A673 (cell line): ENCODE data around the gene RPH3AL. TPM values are rescaled to one million over a fixed set of nuclear protein-coding genes. Genes with fewer than 3 reads are reported as not detected.
"Not testable (repeated sequence)": the region's sequence is repeated elsewhere in the genome, so short reads cannot be mapped to it uniquely, and the experiment has no call there.

ENCODE experiments used
- BruUV-seq: library from RNA; stranded (reverse); fragments of 400-500 nt; replicated peaks from 2 replicates; lab custom pipeline; 2021; lab: Mats Ljungman, UMichigan
- CTCF ChIA-PET: fragments of 300-600 bp; sonication (Branson Sonifier 250); formaldehyde crosslinking; loops from one replicate; lab custom pipeline; 2022; ENCODE audit warnings: antibody characterized with exemption; lab: Charles Lee
- POLR2A ChIA-PET: fragments of 300-600 bp; sonication (Branson Sonifier 250); formaldehyde crosslinking; loops from one replicate; lab custom pipeline; 2022; ENCODE audit warnings: antibody characterized with exemption; ENCODE audit not compliant: low non-redundant PET; lab: Charles Lee
- DNase-seq: peaks from one replicate; pipeline ENCODE4 v3.0.0-alpha.2; 2015; ENCODE audit warnings: low spot score
- H3K27ac ChIP-seq: fragments of 200-600 bp; sonication (generic); 2 replicates; pipeline ENCODE4 v1.5.1; 2016; ENCODE audit warnings: mixed run types, low read depth, mild to moderate bottlenecking, mixed read lengths, antibody characterized with exemption, low read length; ENCODE audit not compliant: poor library complexity, severe bottlenecking
- H3K27me3 ChIP-seq: fragments of 200-600 bp; sonication (generic); replicated peaks from 2 replicates; pipeline ENCODE4 v1.6.1; 2017; ENCODE audit warnings: mixed run types, low read depth, mild to moderate bottlenecking, mixed read lengths, antibody characterized with exemption, low read length; ENCODE audit not compliant: insufficient read depth, poor library complexity
- H3K36me3 ChIP-seq: fragments of 200-600 bp; sonication (generic); 2 replicates; pipeline ENCODE4 v1.6.1; 2016; ENCODE audit warnings: mixed run types, mild to moderate bottlenecking, mixed read lengths, antibody characterized with exemption, low read length; ENCODE audit not compliant: insufficient read depth, poor library complexity, severe bottlenecking
- H3K4me1 ChIP-seq: fragments of 200-600 bp; sonication (generic); 2 replicates; pipeline ENCODE4 v1.6.1; 2017; ENCODE audit warnings: mixed run types, mild to moderate bottlenecking, mixed read lengths, antibody characterized with exemption, low read length; ENCODE audit not compliant: insufficient read depth, poor library complexity, severe bottlenecking
- H3K4me3 ChIP-seq: fragments of 200-600 bp; sonication (generic); 2 replicates; pipeline ENCODE4 v1.5.1; 2016; ENCODE audit warnings: low read depth, mixed run types, mild to moderate bottlenecking, mixed read lengths, low read length; ENCODE audit not compliant: poor library complexity, severe bottlenecking
- H3K9me3 ChIP-seq: fragments of 200-600 bp; sonication (generic); 2 replicates; pipeline ENCODE4 v1.6.1; 2016; ENCODE audit warnings: mixed run types, low read depth, mild to moderate bottlenecking, mixed read lengths, antibody characterized with exemption, low read length; ENCODE audit not compliant: poor library complexity, severe bottlenecking
- CTCF ChIP-seq: fragments of 300-800, 200-600 bp; sonication (generic); conservative IDR thresholded peaks from 2 replicates; pipeline ENCODE4 v1.5.1; 2017; ENCODE audit warnings: low read depth, mild to moderate bottlenecking, antibody characterized with exemption, low read length, moderate library complexity, mixed read lengths
- EZH2 ChIP-seq: fragments of 200-600 bp; sonication (generic); IDR thresholded peaks from 2 replicates; pipeline ENCODE4 v1.6.1; 2017; ENCODE audit warnings: borderline replicate concordance, low read depth, mild to moderate bottlenecking, mixed read lengths, antibody characterized with exemption, low read length; ENCODE audit not compliant: poor library complexity, severe bottlenecking
- intact Hi-C: fragments of 100-400 bp; cut with micrococcal nuclease; formaldehyde crosslinking; loops from one replicate; pipeline ENCODE4 v1.10.0; 2022; ENCODE audit not compliant: unreplicated experiment
- total RNA-seq: library from RNA; stranded (reverse); gene quantifications from 2 replicates; pipeline ENCODE4 v1.2.3, GENCODE V29; 2021

The RPH3AL gene
- total RNA-seq, 1 experiment from 2014 or later = 0.82 TPM

- no peaks in the 10 kb centered on the region for H3K9me3 ChIP-seq
- ChIA-PET POLR2A (no interaction called here), CTCF (no interaction called here)
- DNase-seq = no peak
- H3K4me1 ChIP-seq = no peaks in the 10 kb centered on the region
- TF ChIP-seq CTCF (no peak), EZH2 (no peak)
- no peaks in the 10 kb centered on the region for H3K27me3 ChIP-seq
- H3K4me3 ChIP-seq = no peak overlapping the region
- intact Hi-C loops = no loop called here
- H3K36me3 ChIP-seq = no peaks in the 10 kb centered on the region
- no TSS peak for BruUV-seq
- no peak overlapping the region for H3K27ac ChIP-seq
These were observed 125.3 kb downstream of the RPH3AL start for GRCh38 chr17:227078-227945.

- H3K27me3 ChIP-seq = no peaks in the 10 kb centered on the region
- BruUV-seq = no TSS peak
- no peaks in the 10 kb centered on the region for H3K9me3 ChIP-seq
- H3K36me3 ChIP-seq = no peaks in the 10 kb centered on the region
- intact Hi-C loops = no loop called here
- no peak for DNase-seq
- no peaks in the 10 kb centered on the region for H3K4me1 ChIP-seq
- TF ChIP-seq CTCF (no peak), EZH2 (no peak)
- no peak overlapping the region for H3K4me3 ChIP-seq
- H3K27ac ChIP-seq = no peak overlapping the region
- POLR2A ChIA-PET = no interaction called here
- CTCF ChIA-PET = no interaction called here
These were observed 126.2 kb downstream of the RPH3AL start for GRCh38 chr17:226108-227077.

GRCh38 chr17:225551-225950, 127.1 kb downstream of the RPH3AL start:
- DNase-seq = no peak
- no peak overlapping the region for H3K27ac ChIP-seq
- H3K4me3 ChIP-seq = no peak overlapping the region
- H3K9me3 ChIP-seq = no peaks in the 10 kb centered on the region
- intact Hi-C loops = no loop called here
- H3K36me3 ChIP-seq = no peaks in the 10 kb centered on the region
- H3K4me1 ChIP-seq = no peaks in the 10 kb centered on the region
- ChIA-PET CTCF (no interaction called here), POLR2A (no interaction called here)
- no peaks in the 10 kb centered on the region for H3K27me3 ChIP-seq
- no TSS peak for BruUV-seq
- no peak for TF ChIP-seq EZH2
- TF ChIP-seq CTCF = no peak

- H3K9me3 ChIP-seq, DNase-seq, H3K4me3 ChIP-seq, CTCF ChIA-PET, H3K36me3 ChIP-seq, H3K27me3 ChIP-seq, H3K4me1 ChIP-seq, POLR2A ChIA-PET, intact Hi-C loops, H3K27ac ChIP-seq, BruUV-seq: not testable (repeated sequence)
These were observed 128.0 kb downstream of the RPH3AL start for GRCh38 chr17:224576-224975.
